ENCODE measurements around the gene METTL26. TPM values are rescaled to one million over a fixed set of nuclear protein-coding genes. Genes with fewer than 3 reads are reported as not detected.

Gene METTL26
- total and polyA plus RNA-seq, 10 of the 15 experiments (the other 5 are each of a cell fraction or from before 2014, with no cell fraction given): 5.4 to 163 (median 79.3) TPM

DNA sequence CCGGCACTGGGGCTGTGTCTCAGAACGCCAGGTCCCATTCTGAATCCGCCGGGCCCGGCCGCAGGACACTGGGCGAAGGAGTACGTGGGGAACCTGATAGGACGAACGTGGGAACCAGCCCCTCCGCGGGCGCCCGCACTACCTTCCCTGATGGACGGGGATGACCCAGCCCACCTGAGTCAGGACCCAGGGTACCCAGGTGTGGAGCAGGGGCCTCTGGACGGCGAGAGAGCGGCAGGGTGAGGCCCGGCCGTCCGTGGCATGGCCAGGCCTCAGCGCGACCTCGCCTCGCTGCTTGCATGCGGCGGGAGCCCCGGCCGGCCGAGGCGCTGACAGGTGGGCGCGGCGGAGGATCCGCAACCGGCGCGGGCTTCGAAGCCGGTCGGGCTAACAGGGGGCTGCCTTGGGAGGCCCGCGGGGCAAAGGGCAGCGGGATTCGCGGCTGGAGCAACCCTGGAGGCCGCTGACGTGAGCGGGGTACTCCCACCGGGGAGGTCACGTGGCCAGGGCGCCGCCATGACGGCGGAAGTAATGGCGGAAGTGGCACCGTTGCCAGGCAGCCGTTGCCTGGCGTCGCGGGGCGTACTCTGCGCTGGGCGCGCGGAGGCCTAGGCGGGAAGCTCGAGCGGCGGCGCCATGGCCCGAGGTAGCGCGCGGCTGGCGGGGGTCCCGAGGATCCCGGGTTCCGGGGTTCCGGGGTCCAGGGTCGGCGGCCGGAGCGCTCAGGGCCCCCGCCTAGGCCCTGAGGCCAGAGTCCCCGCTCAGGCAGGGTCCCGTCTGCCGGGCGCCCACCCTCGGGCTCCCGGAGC is 12.9 kb upstream of the METTL26 start, which contains the start of gene WDR90 (continued):
- TF ChIP-seq HDAC6 (IDR thresholded peaks at IDR 0.05; ENCODE audit: unreplicated experiment) (no peak), RBBP5 (conservative IDR thresholded peaks at IDR 0.05) (no peak), IKZF2 (IDR thresholded peaks at IDR 0.05) (no peak), SIN3A (IDR thresholded peaks at IDR 0.05; ENCODE audit: low read depth, low read length) (peak; percentile 99), HCFC1 (IDR thresholded peaks at IDR 0.05; ENCODE audit: low read length) (peak; percentile 64), GABPA (IDR thresholded peaks at IDR 0.05; ENCODE audit: low read depth) (no peak; the same call in 1 of the 2 replicates), POLR2AphosphoS5 (IDR thresholded peaks at IDR 0.05; ENCODE audit: low read length) (peak; percentile 68; the same call in 1 of the 2 replicates), MYB (IDR thresholded peaks at IDR 0.05; ENCODE audit: borderline replicate concordance, low read depth, low read length) (no peak), MXI1 (IDR thresholded peaks at IDR 0.05; ENCODE audit: low read depth, low read length) (peak; percentile 99), SIX5 (IDR thresholded peaks at IDR 0.05; ENCODE audit: low read depth, low read length, severe bottlenecking) (peak; percentile 52), STAT3 (IDR thresholded peaks at IDR 0.05; ENCODE audit: low read depth, low read length) (no peak), CREM (IDR thresholded peaks at IDR 0.05; ENCODE audit: low read depth) (peak; percentile 79; the same call in 1 of the 2 replicates), RB1 (IDR thresholded peaks at IDR 0.05; ENCODE audit: borderline replicate concordance) (peak; percentile 98; the same call in 1 of the 2 replicates), STAT1 (conservative IDR thresholded peaks at IDR 0.05) (no peak), SREBF2 (IDR thresholded peaks at IDR 0.05; ENCODE audit: low read length) (no peak), ZZZ3 (IDR thresholded peaks at IDR 0.05; ENCODE audit: control insufficient read depth, insufficient read length, low read depth) (no peak)
- TF ChIP-seq, protein P1, sequence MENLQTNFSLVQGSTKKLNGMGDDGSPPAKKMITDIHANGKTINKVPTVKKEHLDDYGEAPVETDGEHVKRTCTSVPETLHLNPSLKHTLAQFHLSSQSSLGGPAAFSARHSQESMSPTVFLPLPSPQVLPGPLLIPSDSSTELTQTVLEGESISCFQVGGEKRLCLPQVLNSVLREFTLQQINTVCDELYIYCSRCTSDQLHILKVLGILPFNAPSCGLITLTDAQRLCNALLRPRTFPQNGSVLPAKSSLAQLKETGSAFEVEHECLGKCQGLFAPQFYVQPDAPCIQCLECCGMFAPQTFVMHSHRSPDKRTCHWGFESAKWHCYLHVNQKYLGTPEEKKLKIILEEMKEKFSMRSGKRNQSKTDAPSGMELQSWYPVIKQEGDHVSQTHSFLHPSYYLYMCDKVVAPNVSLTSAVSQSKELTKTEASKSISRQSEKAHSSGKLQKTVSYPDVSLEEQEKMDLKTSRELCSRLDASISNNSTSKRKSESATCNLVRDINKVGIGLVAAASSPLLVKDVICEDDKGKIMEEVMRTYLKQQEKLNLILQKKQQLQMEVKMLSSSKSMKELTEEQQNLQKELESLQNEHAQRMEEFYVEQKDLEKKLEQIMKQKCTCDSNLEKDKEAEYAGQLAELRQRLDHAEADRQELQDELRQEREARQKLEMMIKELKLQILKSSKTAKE (IDR thresholded peaks at IDR 0.05; ENCODE audit: low read depth, poor library complexity, severe bottlenecking): no peak
- TF ChIP-seq, protein P2, sequence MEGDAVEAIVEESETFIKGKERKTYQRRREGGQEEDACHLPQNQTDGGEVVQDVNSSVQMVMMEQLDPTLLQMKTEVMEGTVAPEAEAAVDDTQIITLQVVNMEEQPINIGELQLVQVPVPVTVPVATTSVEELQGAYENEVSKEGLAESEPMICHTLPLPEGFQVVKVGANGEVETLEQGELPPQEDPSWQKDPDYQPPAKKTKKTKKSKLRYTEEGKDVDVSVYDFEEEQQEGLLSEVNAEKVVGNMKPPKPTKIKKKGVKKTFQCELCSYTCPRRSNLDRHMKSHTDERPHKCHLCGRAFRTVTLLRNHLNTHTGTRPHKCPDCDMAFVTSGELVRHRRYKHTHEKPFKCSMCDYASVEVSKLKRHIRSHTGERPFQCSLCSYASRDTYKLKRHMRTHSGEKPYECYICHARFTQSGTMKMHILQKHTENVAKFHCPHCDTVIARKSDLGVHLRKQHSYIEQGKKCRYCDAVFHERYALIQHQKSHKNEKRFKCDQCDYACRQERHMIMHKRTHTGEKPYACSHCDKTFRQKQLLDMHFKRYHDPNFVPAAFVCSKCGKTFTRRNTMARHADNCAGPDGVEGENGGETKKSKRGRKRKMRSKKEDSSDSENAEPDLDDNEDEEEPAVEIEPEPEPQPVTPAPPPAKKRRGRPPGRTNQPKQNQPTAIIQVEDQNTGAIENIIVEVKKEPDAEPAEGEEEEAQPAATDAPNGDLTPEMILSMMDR (IDR thresholded peaks at IDR 0.05 in 2 of 3, conservative IDR thresholded peaks at IDR 0.05 in 1 of 3; ENCODE audit: control insufficient read depth in 2 of 3, extremely low read depth in 1 of 3, insufficient read depth in 1 of 3, low read depth in 3 of 3, low read length in 3 of 3): no peak
- TF ChIP-seq, protein P3, sequence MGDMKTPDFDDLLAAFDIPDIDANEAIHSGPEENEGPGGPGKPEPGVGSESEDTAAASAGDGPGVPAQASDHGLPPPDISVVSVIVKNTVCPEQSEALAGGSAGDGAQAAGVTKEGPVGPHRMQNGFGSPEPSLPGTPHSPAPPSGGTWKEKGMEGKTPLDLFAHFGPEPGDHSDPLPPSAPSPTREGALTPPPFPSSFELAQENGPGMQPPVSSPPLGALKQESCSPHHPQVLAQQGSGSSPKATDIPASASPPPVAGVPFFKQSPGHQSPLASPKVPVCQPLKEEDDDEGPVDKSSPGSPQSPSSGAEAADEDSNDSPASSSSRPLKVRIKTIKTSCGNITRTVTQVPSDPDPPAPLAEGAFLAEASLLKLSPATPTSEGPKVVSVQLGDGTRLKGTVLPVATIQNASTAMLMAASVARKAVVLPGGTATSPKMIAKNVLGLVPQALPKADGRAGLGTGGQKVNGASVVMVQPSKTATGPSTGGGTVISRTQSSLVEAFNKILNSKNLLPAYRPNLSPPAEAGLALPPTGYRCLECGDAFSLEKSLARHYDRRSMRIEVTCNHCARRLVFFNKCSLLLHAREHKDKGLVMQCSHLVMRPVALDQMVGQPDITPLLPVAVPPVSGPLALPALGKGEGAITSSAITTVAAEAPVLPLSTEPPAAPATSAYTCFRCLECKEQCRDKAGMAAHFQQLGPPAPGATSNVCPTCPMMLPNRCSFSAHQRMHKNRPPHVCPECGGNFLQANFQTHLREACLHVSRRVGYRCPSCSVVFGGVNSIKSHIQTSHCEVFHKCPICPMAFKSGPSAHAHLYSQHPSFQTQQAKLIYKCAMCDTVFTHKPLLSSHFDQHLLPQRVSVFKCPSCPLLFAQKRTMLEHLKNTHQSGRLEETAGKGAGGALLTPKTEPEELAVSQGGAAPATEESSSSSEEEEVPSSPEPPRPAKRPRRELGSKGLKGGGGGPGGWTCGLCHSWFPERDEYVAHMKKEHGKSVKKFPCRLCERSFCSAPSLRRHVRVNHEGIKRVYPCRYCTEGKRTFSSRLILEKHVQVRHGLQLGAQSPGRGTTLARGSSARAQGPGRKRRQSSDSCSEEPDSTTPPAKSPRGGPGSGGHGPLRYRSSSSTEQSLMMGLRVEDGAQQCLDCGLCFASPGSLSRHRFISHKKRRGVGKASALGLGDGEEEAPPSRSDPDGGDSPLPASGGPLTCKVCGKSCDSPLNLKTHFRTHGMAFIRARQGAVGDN (IDR thresholded peaks at IDR 0.05): peak; percentile 95
- TF ChIP-seq, protein P4, sequence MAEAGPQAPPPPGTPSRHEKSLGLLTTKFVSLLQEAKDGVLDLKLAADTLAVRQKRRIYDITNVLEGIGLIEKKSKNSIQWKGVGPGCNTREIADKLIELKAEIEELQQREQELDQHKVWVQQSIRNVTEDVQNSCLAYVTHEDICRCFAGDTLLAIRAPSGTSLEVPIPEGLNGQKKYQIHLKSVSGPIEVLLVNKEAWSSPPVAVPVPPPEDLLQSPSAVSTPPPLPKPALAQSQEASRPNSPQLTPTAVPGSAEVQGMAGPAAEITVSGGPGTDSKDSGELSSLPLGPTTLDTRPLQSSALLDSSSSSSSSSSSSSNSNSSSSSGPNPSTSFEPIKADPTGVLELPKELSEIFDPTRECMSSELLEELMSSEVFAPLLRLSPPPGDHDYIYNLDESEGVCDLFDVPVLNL (IDR thresholded peaks at IDR 0.05; ENCODE audit: low read depth, low read length): peak; percentile 87
- TF ChIP-seq, protein P5, sequence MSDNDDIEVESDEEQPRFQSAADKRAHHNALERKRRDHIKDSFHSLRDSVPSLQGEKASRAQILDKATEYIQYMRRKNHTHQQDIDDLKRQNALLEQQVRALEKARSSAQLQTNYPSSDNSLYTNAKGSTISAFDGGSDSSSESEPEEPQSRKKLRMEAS (IDR thresholded peaks at IDR 0.05; ENCODE audit: low read depth, low read length): peak; percentile 98

All from GM12878 (cell line).